GM10248 (cell line): ENCODE data around the gene DIP2A.
A peak's percentile ranks its signal among the peaks of the same experiment; 100 is the strongest.

ENCODE experiments used
- CTCF ChIA-PET: fragments of 300-600 bp; sonication (Branson Sonifier 250); formaldehyde crosslinking; extraction: SDS; loops from one replicate; lab custom pipeline; 2021; ENCODE audit warnings: antibody characterized with exemption; lab: Yijun Ruan, JAX
- POLR2A ChIA-PET: fragments of 350-650 bp; sonication (Branson Sonifier 250); formaldehyde crosslinking; extraction: SDS; loops from one replicate; lab custom pipeline; 2020; ENCODE audit warnings: antibody characterized with exemption; lab: Yijun Ruan, JAX
- DNase-seq: peaks from one replicate; pipeline ENCODE4 v3.0.0; 2012; ENCODE audit errors: extremely low spot score
- TF ChIP-seq, protein P1 (sequence below): IDR thresholded peaks from 2 replicates; pipeline ENCODE4 v1.5.1; 2012; ENCODE audit warnings: mild to moderate bottlenecking, low read depth; ENCODE audit errors: extremely low read depth, missing control alignments, control extremely low read depth

The DIP2A gene

GRCh38 chr21:46491553-46491952 is 32.9 kb downstream of the DIP2A start:
- POLR2A ChIA-PET = no interaction called here
- TF ChIP-seq, protein P1, sequence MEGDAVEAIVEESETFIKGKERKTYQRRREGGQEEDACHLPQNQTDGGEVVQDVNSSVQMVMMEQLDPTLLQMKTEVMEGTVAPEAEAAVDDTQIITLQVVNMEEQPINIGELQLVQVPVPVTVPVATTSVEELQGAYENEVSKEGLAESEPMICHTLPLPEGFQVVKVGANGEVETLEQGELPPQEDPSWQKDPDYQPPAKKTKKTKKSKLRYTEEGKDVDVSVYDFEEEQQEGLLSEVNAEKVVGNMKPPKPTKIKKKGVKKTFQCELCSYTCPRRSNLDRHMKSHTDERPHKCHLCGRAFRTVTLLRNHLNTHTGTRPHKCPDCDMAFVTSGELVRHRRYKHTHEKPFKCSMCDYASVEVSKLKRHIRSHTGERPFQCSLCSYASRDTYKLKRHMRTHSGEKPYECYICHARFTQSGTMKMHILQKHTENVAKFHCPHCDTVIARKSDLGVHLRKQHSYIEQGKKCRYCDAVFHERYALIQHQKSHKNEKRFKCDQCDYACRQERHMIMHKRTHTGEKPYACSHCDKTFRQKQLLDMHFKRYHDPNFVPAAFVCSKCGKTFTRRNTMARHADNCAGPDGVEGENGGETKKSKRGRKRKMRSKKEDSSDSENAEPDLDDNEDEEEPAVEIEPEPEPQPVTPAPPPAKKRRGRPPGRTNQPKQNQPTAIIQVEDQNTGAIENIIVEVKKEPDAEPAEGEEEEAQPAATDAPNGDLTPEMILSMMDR = no peak
- CTCF ChIA-PET = interaction anchor here (0.8 to 0.9 kb wide), 2 partner anchors 10 to 17 kb away, joined by 3 to 5 read pairs; no protein-coding TSS in a partner anchor
- DNase-seq = no peak

DNA sequence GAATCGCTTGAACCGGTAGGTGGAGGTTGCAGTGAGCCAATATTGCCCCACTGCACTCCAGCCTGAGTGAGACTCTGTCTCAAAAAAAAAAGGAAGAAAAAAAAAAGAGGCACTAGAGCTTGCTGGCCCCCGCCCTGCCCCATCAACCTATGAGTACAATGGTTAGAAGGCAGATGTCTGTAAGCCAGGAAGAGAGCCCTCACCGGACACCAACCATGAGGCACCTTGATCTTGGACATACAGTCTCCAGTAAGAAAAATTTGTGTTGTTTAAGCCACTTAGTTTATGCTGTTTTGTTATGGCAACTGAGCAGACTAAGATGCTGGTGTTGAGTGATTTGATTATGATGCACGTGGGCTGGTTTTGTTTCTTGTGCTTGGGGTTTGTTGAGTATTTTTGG is 34.2 kb downstream of the DIP2A start:
- TF ChIP-seq, protein P1 = no peak
- ChIA-PET CTCF (no interaction called here), POLR2A (no interaction called here)
- no peak for DNase-seq

- no peak for DNase-seq
- POLR2A ChIA-PET = no interaction called here
- CTCF ChIA-PET = no interaction called here
- TF ChIP-seq, protein P1 = no peak
Observed at GRCh38 chr21:46493828-46494227, 35.1 kb downstream of the DIP2A start.

DNA sequence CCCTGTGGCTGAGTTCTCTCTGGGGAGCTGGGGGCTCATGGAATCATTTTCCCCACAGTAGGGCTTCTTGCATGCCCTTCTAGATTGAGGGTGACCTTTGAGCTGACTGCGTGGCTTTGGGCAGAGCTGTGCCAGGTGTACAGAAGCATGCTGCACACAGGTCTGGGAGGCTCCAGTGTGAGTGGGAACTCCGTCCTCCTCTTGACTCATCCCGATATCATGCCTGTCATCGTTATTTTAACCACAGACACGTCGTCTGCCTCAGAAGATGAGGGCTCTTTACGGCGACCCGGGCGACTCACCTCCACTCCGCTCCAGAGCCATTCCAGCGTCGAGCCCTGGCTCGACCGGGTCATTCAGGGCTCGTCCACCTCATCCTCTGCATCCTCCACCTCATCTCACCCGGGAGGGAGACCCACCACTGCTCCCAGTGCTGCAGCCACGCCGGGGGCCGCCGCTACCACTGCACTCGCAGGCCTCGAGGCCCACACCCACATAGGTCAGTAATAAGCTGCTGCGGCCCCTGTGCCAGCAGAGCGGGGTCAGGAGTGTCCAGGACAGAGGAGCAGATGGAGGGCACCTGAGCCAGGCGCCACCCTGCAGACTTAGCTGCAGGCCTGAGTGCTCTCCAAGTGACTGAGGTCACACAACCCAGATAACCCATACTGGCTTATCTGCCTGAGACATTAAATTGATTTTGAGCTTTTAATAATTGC is 39.8 kb downstream of the DIP2A start:
- no peak for DNase-seq
- ChIA-PET CTCF (interaction anchor here (1.2 kb wide), 2 partner anchors 73 to 225 kb away, joined by 3 read pairs; no protein-coding TSS in a partner anchor), POLR2A (no interaction called here)
- TF ChIP-seq, protein P1 = no peak

DNA sequence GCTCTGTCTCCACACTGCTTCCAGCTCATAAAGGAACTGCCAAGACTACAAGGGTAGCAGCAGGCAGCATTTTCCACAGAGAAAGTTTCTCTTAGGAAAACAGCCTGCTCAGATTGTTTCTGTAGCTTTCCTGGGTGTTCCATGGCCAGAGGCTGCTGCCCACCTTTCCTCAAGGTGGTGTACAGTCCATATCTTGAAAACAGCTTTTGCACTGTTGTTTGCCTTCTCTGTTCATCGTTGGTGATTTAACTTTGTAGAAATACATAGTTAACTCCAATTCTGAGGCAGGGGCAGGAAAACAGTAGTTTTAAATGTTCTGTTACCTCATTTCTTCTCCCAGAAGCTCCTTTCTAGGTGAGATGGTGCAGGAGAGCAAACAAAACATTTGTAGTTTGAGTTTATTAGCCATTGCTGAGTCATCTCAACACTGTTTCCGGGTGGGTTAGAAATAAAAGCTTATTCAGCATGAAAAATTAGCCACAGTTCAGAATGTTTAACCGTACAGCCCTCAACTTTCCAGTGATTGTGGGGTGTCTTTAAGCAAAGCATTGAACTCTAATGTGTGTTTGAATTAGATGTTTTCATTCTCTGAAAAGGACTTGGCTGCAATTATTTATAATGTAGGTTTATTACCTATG is 41.7 kb downstream of the DIP2A start:
- CTCF ChIA-PET = interaction anchor here (0.9 to 1.3 kb wide), 6 partner anchors 9 to 175 kb away, joined by 3 to 4 read pairs (median 3); no protein-coding TSS in a partner anchor
- POLR2A ChIA-PET = no interaction called here
- TF ChIP-seq, protein P1 = no peak
- peak; percentile 40 for DNase-seq

DNA sequence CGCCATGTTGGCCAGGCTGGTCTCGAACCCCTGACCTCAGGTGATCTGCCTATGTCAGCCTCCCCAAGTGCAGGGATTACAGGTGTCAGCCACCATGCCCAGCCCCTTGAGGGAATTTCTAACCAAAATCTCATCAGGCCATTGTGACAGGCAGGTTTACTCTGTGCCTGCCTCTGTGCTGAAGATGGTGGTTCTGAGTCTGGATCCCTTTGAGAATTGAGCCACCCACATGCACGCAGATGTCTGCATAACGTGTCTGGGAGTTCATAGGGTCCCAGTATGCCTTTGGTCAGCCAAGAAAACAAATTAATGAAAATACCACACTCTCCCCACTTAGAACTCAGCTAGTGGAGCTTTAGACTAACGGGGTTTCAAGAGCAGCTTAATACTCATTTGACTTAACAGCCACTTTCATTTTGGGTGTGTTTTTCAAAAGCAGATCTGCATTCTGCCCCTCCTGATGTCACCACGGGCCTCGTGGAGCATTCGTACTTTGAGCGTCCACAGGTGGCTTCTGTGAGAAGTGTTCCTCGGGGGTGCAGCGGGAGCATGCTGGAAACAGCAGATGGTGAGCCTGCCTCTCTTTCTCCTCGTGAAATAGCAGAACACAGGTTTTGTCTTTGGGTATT is 45.3 kb downstream of the DIP2A start:
- peak; percentile 59 for DNase-seq
- CTCF ChIA-PET = interaction anchor here (0.9 to 1.3 kb wide), 3 partner anchors 11 to 361 kb away, joined by 3 to 4 read pairs (median 3); no protein-coding TSS in a partner anchor
- POLR2A ChIA-PET = no interaction called here
- TF ChIP-seq, protein P1 = peak; percentile 48
